Stimulated activated CD8-positive, alpha-beta memory T cell treated with anti-CD3 and anti-CD28 coated beads, Interleukin-2, amount 100 ng/mL, for 48 hours (primary cell): Measurements from ENCODE around the gene DPM2.
A peak's percentile ranks its signal among the peaks of the same experiment; 100 is the strongest.

Experiments
- DNase-seq, 2 donors: peaks; one replicate each; pipeline ENCODE4 v3.0.0-alpha.2; 2020; ENCODE audit warnings: low read depth in 2 of 2

DPM2 gene

GRCh38 chr9:127937388-127938297 is at the start of gene DPM2:
TSS of gene DPM2 (minus strand) at chr9:127937854. CDS start at chr9:127937820, 34 bp downstream.
- peak; percentile 77 to 80 for DNase-seq

- no peak for DNase-seq
Measured at GRCh38 chr9:127987103-127987614, 49.5 kb upstream of the DPM2 start.

GRCh38 chr9:127985011-127985410 is 47.4 kb upstream of the DPM2 start:
- no peak for DNase-seq

GRCh38 chr9:127983847-127984289 is 46.2 kb upstream of the DPM2 start:
- no peak for DNase-seq

GRCh38 chr9:127982912-127983311 is 45.3 kb upstream of the DPM2 start:
- DNase-seq, result no peak

GRCh38 chr9:127981559-127982121 is 44.0 kb upstream of the DPM2 start:
- no peak for DNase-seq

GRCh38 chr9:127980706-127981558 is 43.3 kb upstream of the DPM2 start, which contains the start of gene EEIG1:
TSS of gene EEIG1 (minus strand) at chr9:127980989. CDS start at chr9:127980137, 852 bp downstream.
- peak; percentile 96 to 97 for DNase-seq

GRCh38 chr9:127980060-127980705 is 42.5 kb upstream of the DPM2 start:
- DNase-seq, result no peak

GRCh38 chr9:127979333-127980059 is 41.8 kb upstream of the DPM2 start:
- no peak for DNase-seq

- DNase-seq, result no peak
Measured at GRCh38 chr9:127979015-127979332, 41.3 kb upstream of the DPM2 start.

- DNase-seq, result no peak
Measured at GRCh38 chr9:127977884-127978647, 40.4 kb upstream of the DPM2 start.

- no peak for DNase-seq
Measured at GRCh38 chr9:127977009-127977883, 39.6 kb upstream of the DPM2 start.

- DNase-seq, result no peak
Measured at GRCh38 chr9:127976498-127976897, 38.8 kb upstream of the DPM2 start.

- DNase-seq, result no peak
Measured at GRCh38 chr9:127975376-127976315, 38.0 kb upstream of the DPM2 start.

GRCh38 chr9:127974769-127975261 is 37.2 kb upstream of the DPM2 start:
- DNase-seq, result no peak

GRCh38 chr9:127974001-127974768 is 36.5 kb upstream of the DPM2 start:
- no peak for DNase-seq
